OCI-LY3 (cell line): ENCODE data around the gene NUDT1.

Source experiments
- EZH2phosphoT487 ChIP-seq: fragments of 200-600 bp; shearing (Covaris generic); IDR thresholded peaks from 2 replicates; pipeline ENCODE4 v1.6.1; 2018; ENCODE audit warnings: antibody characterized with exemption, mixed run types, low read depth
- TF ChIP-seq, protein P1 (sequence below): fragments of 200-600, 300-600 bp; sonication (generic); IDR thresholded peaks from 2 replicates; pipeline ENCODE4 v1.5.1; 2014; ENCODE audit warnings: antibody characterized with exemption, low read length, low read depth

- TF ChIP-seq, protein P1, sequence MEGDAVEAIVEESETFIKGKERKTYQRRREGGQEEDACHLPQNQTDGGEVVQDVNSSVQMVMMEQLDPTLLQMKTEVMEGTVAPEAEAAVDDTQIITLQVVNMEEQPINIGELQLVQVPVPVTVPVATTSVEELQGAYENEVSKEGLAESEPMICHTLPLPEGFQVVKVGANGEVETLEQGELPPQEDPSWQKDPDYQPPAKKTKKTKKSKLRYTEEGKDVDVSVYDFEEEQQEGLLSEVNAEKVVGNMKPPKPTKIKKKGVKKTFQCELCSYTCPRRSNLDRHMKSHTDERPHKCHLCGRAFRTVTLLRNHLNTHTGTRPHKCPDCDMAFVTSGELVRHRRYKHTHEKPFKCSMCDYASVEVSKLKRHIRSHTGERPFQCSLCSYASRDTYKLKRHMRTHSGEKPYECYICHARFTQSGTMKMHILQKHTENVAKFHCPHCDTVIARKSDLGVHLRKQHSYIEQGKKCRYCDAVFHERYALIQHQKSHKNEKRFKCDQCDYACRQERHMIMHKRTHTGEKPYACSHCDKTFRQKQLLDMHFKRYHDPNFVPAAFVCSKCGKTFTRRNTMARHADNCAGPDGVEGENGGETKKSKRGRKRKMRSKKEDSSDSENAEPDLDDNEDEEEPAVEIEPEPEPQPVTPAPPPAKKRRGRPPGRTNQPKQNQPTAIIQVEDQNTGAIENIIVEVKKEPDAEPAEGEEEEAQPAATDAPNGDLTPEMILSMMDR, result no peak
- TF ChIP-seq EZH2phosphoT487, result no peak
Measured at GRCh38 chr7:2299870-2300512, 58.0 kb downstream of the NUDT1 start.
